Mononuclear cell (primary cell): ENCODE measurements around the gene MAP3K3. TPM values are rescaled to one million over a fixed set of nuclear protein-coding genes. Genes with fewer than 3 reads are reported as not detected.

Experiments
- H3K27me3 ChIP-seq: 2 replicates; pipeline ENCODE4 v1.6.0; 2011; ENCODE audit warnings: low read length, control low read depth; ENCODE audit not compliant: insufficient read depth
- H3K4me1 ChIP-seq: 2 replicates; pipeline ENCODE4 v1.5.1; 2011; ENCODE audit warnings: mild to moderate bottlenecking, low read length, control low read depth; ENCODE audit not compliant: insufficient read depth
- H3K4me3 ChIP-seq: 2 replicates; pipeline ENCODE4 v1.5.1; 2011; ENCODE audit warnings: mild to moderate bottlenecking, low read length, moderate library complexity
- H3K9me3 ChIP-seq: 2 replicates; pipeline ENCODE4 v1.5.1; 2011; ENCODE audit warnings: low read depth, mild to moderate bottlenecking, control low read depth, low read length
- total RNA-seq: library from RNA; depleted of rRNA; stranded (reverse); fragments of >200 nt; gene quantifications from one replicate; pipeline ENCODE4 v1.2.3, GENCODE V29; 2012

Gene MAP3K3
- total RNA-seq, 1 donor: 120 TPM

GRCh38 chr17:63601439-63602371 is 20.5 kb upstream of the MAP3K3 start:
- peak overlapping the region; percentile 93 for H3K4me3 ChIP-seq

GRCh38 chr17:63609816-63610573 is 12.2 kb upstream of the MAP3K3 start:
- Histone ChIP-seq H3K4me1 (peaks cover 12% of the 10 kb centered on the region), H3K9me3 (no peaks in the 10 kb centered on the region), H3K27me3 (no peaks in the 10 kb centered on the region), H3K4me3 (no peak overlapping the region)

More at GRCh38 chr17:63601439-63602371, 20.5 kb upstream of the MAP3K3 start:
- no peaks in the 10 kb centered on the region for H3K9me3 ChIP-seq
- no peaks in the 10 kb centered on the region for H3K27me3 ChIP-seq
- H3K4me1 ChIP-seq: peaks cover 39% of the 10 kb centered on the region

- no peaks in the 10 kb centered on the region for H3K27me3 ChIP-seq
- H3K4me3 ChIP-seq: no peak overlapping the region
- H3K4me1 ChIP-seq: peaks cover 12% of the 10 kb centered on the region
- no peaks in the 10 kb centered on the region for H3K9me3 ChIP-seq
Measured at GRCh38 chr17:63610854-63611253, 11.4 kb upstream of the MAP3K3 start.

GRCh38 chr17:63611354-63611753 is 10.9 kb upstream of the MAP3K3 start:
- H3K9me3 ChIP-seq: no peaks in the 10 kb centered on the region
- no peak overlapping the region for H3K4me3 ChIP-seq
- peaks cover 12% of the 10 kb centered on the region for H3K4me1 ChIP-seq
- H3K27me3 ChIP-seq: no peaks in the 10 kb centered on the region

GRCh38 chr17:63613663-63614062 is 8.6 kb upstream of the MAP3K3 start:
- H3K27me3 ChIP-seq: no peaks in the 10 kb centered on the region
- H3K4me1 ChIP-seq: peaks cover 12% of the 10 kb centered on the region
- no peak overlapping the region for H3K4me3 ChIP-seq
- H3K9me3 ChIP-seq: no peaks in the 10 kb centered on the region

- no peaks in the 10 kb centered on the region for H3K27me3 ChIP-seq
- H3K4me3 ChIP-seq: peak overlapping the region; percentile 64
- no peaks in the 10 kb centered on the region for H3K9me3 ChIP-seq
- peaks cover 29% of the 10 kb centered on the region for H3K4me1 ChIP-seq
Measured at GRCh38 chr17:63621229-63621683, 961 bp upstream of the MAP3K3 start.

GRCh38 chr17:63622574-63623390 is 565 bp downstream of the MAP3K3 start:
- Histone ChIP-seq H3K9me3 (no peaks in the 10 kb centered on the region), H3K4me1 (peaks cover 39% of the 10 kb centered on the region), H3K4me3 (peak overlapping the region; percentile 64), H3K27me3 (no peaks in the 10 kb centered on the region)

GRCh38 chr17:63623786-63624530 is 1.7 kb downstream of the MAP3K3 start:
- H3K4me1 ChIP-seq: peaks cover 39% of the 10 kb centered on the region
- H3K9me3 ChIP-seq: no peaks in the 10 kb centered on the region
- peak overlapping the region; percentile 64 for H3K4me3 ChIP-seq
- no peaks in the 10 kb centered on the region for H3K27me3 ChIP-seq

- Histone ChIP-seq H3K9me3 (no peaks in the 10 kb centered on the region), H3K4me1 (peaks cover 44% of the 10 kb centered on the region), H3K27me3 (no peaks in the 10 kb centered on the region), H3K4me3 (no peak overlapping the region)
Measured at GRCh38 chr17:63624531-63624880, 2.3 kb downstream of the MAP3K3 start.

GRCh38 chr17:63626551-63627180 is 4.4 kb downstream of the MAP3K3 start:
- H3K27me3 ChIP-seq: no peaks in the 10 kb centered on the region
- peaks cover 41% of the 10 kb centered on the region for H3K4me1 ChIP-seq
- no peaks in the 10 kb centered on the region for H3K9me3 ChIP-seq
- H3K4me3 ChIP-seq: no peak overlapping the region

- no peaks in the 10 kb centered on the region for H3K9me3 ChIP-seq
- H3K27me3 ChIP-seq: no peaks in the 10 kb centered on the region
- H3K4me1 ChIP-seq: peaks cover 40% of the 10 kb centered on the region
- no peak overlapping the region for H3K4me3 ChIP-seq
Measured at GRCh38 chr17:63629627-63630026, 7.4 kb downstream of the MAP3K3 start.

- peaks cover 45% of the 10 kb centered on the region for H3K4me1 ChIP-seq
Measured at GRCh38 chr17:63631062-63631461, 8.8 kb downstream of the MAP3K3 start.

GRCh38 chr17:63631626-63632025 is 9.4 kb downstream of the MAP3K3 start:
- no peak overlapping the region for H3K4me3 ChIP-seq
- H3K9me3 ChIP-seq: no peaks in the 10 kb centered on the region
- no peaks in the 10 kb centered on the region for H3K27me3 ChIP-seq
- H3K4me1 ChIP-seq: peaks cover 41% of the 10 kb centered on the region

More at GRCh38 chr17:63631062-63631461, 8.8 kb downstream of the MAP3K3 start:
- Histone ChIP-seq H3K9me3 (no peaks in the 10 kb centered on the region), H3K4me3 (no peak overlapping the region), H3K27me3 (no peaks in the 10 kb centered on the region)

GRCh38 chr17:63633742-63634141 is 11.5 kb downstream of the MAP3K3 start:
- no peak overlapping the region for H3K4me3 ChIP-seq
- no peaks in the 10 kb centered on the region for H3K27me3 ChIP-seq
- no peaks in the 10 kb centered on the region for H3K9me3 ChIP-seq
- H3K4me1 ChIP-seq: peaks cover 38% of the 10 kb centered on the region
